ENCODE data around the gene PCMT1.

GRCh38 chr6:149717255-149717587 is 32.3 kb upstream of the PCMT1 start:
- TF ChIP-seq, protein P1, sequence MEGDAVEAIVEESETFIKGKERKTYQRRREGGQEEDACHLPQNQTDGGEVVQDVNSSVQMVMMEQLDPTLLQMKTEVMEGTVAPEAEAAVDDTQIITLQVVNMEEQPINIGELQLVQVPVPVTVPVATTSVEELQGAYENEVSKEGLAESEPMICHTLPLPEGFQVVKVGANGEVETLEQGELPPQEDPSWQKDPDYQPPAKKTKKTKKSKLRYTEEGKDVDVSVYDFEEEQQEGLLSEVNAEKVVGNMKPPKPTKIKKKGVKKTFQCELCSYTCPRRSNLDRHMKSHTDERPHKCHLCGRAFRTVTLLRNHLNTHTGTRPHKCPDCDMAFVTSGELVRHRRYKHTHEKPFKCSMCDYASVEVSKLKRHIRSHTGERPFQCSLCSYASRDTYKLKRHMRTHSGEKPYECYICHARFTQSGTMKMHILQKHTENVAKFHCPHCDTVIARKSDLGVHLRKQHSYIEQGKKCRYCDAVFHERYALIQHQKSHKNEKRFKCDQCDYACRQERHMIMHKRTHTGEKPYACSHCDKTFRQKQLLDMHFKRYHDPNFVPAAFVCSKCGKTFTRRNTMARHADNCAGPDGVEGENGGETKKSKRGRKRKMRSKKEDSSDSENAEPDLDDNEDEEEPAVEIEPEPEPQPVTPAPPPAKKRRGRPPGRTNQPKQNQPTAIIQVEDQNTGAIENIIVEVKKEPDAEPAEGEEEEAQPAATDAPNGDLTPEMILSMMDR (IDR thresholded peaks at IDR 0.05), result no peak
- TF ChIP-seq POLR2A (IDR thresholded peaks at IDR 0.05), result no peak

Data from thyroid gland (tissue), 4 donors.